ENCODE measurements around the gene INHBB. TPM values are rescaled to one million over a fixed set of nuclear protein-coding genes. Genes with fewer than 3 reads are reported as not detected.

Gene INHBB
- total and polyA plus RNA-seq, 2 of the 4 experiments (the other 2 are of a cell fraction), result 0.18 to 0.92 TPM

- DNase-seq, result no peak
- Histone ChIP-seq H3K4me3 (ENCODE audit: insufficient read depth, low read depth, low read length) (no peak overlapping the region), H2BK20ac (ENCODE audit: low read depth, low read length) (no peak overlapping the region), H2BK15ac (ENCODE audit: low read depth, low read length) (no peak overlapping the region), H3K23ac (ENCODE audit: low read depth, low read length) (no peak overlapping the region), H3K9me3 (ENCODE audit: control insufficient read depth, insufficient read depth, low read length) (no peaks in the 10 kb centered on the region), H3K56ac (ENCODE audit: extremely low read depth, insufficient read depth, low read length) (no peak overlapping the region), H3K4me1 (ENCODE audit: control insufficient read depth, insufficient read depth, low read length) (peaks cover under 1% of the 10 kb centered on the region), H2AFZ (replicated peaks; ENCODE audit: low read length, poor library complexity) (no peak overlapping the region), H4K91ac (ENCODE audit: insufficient read depth, low read depth, low read length) (no peak overlapping the region), H3K27ac (ENCODE audit: insufficient read depth, low read length) (no peak overlapping the region), H3K18ac (ENCODE audit: low read depth, low read length) (no peak overlapping the region), H3K9ac (ENCODE audit: low read depth, low read length) (no peak overlapping the region), H2BK120ac (ENCODE audit: low read depth, low read length) (no peak overlapping the region), H3K79me1 (ENCODE audit: low read depth in 1 of 2, low read length in 2 of 2) (no peaks in the 10 kb centered on the region), H4K8ac (ENCODE audit: low read depth in 2 of 2, low read length in 2 of 2) (no peak overlapping the region), H4K20me1 (ENCODE audit: insufficient read depth, low read length) (no peaks in the 10 kb centered on the region), H2BK5ac (ENCODE audit: low read depth, low read length, poor library complexity, severe bottlenecking) (no peak overlapping the region), H2AK9ac (replicated peaks; ENCODE audit: low read depth, low read length, poor library complexity) (no peak overlapping the region), H3K36me3 (ENCODE audit: control insufficient read depth, insufficient read depth, low read length) (no peaks in the 10 kb centered on the region), H3K14ac (replicated peaks; ENCODE audit: low read depth, low read length) (no peak overlapping the region), H4K5ac (ENCODE audit: low read depth, low read length) (no peak overlapping the region), H3K9me1 (ENCODE audit: insufficient read depth, low read length) (peaks cover 2% of the 10 kb centered on the region; the same call in 1 of the 2 replicates), H2AK5ac (ENCODE audit: low read depth, low read length) (no peak overlapping the region), H3K4me2 (ENCODE audit: low read depth, low read length) (no peak overlapping the region), H3K27me3 (ENCODE audit: control insufficient read depth, insufficient read depth, low read length) (peaks cover 43% of the 10 kb centered on the region), H3K4ac (ENCODE audit: low read depth, low read length) (no peak overlapping the region)
- no peak for ATAC-seq (ENCODE audit: low read depth)
- WGBS, 2 experiments (ENCODE audit: extremely low coverage in 2 of 2, insufficient read length in 1 of 2), result 17% methylated on average over 1 of the region's 13 CpGs; no CpG with 5 or more reads in 1 of the 2 experiments
- TF ChIP-seq BHLHE40 (IDR thresholded peaks at IDR 0.05; ENCODE audit: low read depth, low read length), result no peak
- no peak for TF ChIP-seq MAFK (IDR thresholded peaks at IDR 0.05; ENCODE audit: low read depth, low read length)
- no peak for TF ChIP-seq NFE2L2 (IDR thresholded peaks at IDR 0.05; ENCODE audit: low read depth, low read length)
- no peak for TF ChIP-seq POLR2A (IDR thresholded peaks at IDR 0.05; ENCODE audit: low read depth, low read length)
- no peak for TF ChIP-seq RCOR1 (IDR thresholded peaks at IDR 0.05; ENCODE audit: insufficient replicate concordance, low read length)
- TF ChIP-seq RAD21 (IDR thresholded peaks at IDR 0.05; ENCODE audit: low read length), result no peak
- no peak for TF ChIP-seq RFX5 (IDR thresholded peaks at IDR 0.05; ENCODE audit: low read depth, low read length)
- TF ChIP-seq CEBPB (IDR thresholded peaks at IDR 0.05; ENCODE audit: low read depth, low read length), result no peak
- TF ChIP-seq ELK1 (IDR thresholded peaks at IDR 0.05; ENCODE audit: borderline replicate concordance, low read depth, low read length), result no peak
- no peak for TF ChIP-seq CTCF (conservative IDR thresholded peaks at IDR 0.05; ENCODE audit: low read depth, low read length)
- CTCF ChIA-PET, result no interaction called here
- no TSS peak for BruUV-seq (replicated peaks)
- POLR2A ChIA-PET (ENCODE audit: unreplicated experiment), result no interaction called here
- in situ Hi-C loops (cut with MboI; ENCODE audit: low sequenced_read_pairs), result no loop called here
- intact Hi-C loops (cut with micrococcal nuclease), result no loop called here
- dilution Hi-C loops (cut with HindIII; ENCODE audit: low sequenced_read_pairs, unreplicated experiment), result no loop called here
Measured at GRCh38 chr2:120365236-120365793, 19.4 kb downstream of the INHBB start.

Measured in IMR-90 (cell line).